Pancreas (tissue), 10 donors: ENCODE measurements around the gene ABHD11. TPM values are rescaled to one million over a fixed set of nuclear protein-coding genes. Genes with fewer than 3 reads are reported as not detected.

ENCODE experiments used
- ATAC-seq, 4 donors: fragments of 200-7000 bp; cut with Tn5 transposase; one replicate each; pipeline versions ENCODE4 v1.8.0 to v1.9.1; 2020; ENCODE audit warnings: mild to moderate bottlenecking in 4 of 4, moderate library complexity in 4 of 4
- DNase-seq, 6 donors: peaks; one replicate each; pipeline ENCODE4 v3.0.0-alpha.2; 2020
- FAIRE-seq: peaks from 2 replicates; lab custom pipeline; 2012; peaks lifted over from hg19 to GRCh38; lab: Jason Lieb, UNC
- H3K27ac ChIP-seq, 4 donors: fragments of 200-600 bp; sonication (generic); 1 replicate in 3 of 4; 2 replicates in 1 of 4; pipeline versions ENCODE4 v1.5.0 to v1.8.0; 2020
- H3K27me3 ChIP-seq, 4 donors: fragments of 200-600 bp; one replicate each; pipeline ENCODE4 v1.8.0; 2021
- H3K36me3 ChIP-seq, 3 donors: fragments of 200-600 bp; sonication (generic) in 1 of 3; one replicate each; pipeline versions ENCODE4 v1.5.0 to v1.8.0; 2020 to 2021
- H3K4me1 ChIP-seq, 3 donors: fragments of 200-600 bp; one replicate each; pipeline ENCODE4 v1.8.0; 2021
- H3K4me3 ChIP-seq, 4 donors: fragments of 200-600 bp; sonication (generic) in 2 of 4; one replicate each; pipeline versions ENCODE4 v1.5.0 to v1.8.0; 2020 to 2021
- H3K9me3 ChIP-seq, 4 donors: fragments of 200-600 bp; one replicate each; pipeline ENCODE4 v1.8.0; 2021
- WGBS, 2 donors: extraction: QIAGEN DNeasy Blood & Tissue Kit; methylation state at CpG; one replicate each; pipeline ENCODE4 v1.1.7; 2013; 5-methylcytosine and 5-hydroxymethylcytosine counted together
- intact Hi-C, 3 donors: fragments of 100-400 bp; cut with DNase I; formaldehyde crosslinking; loops; one replicate each; pipeline versions ENCODE4 v1.11.1 to v1.14.2; 2022
- polyA plus RNA-seq, 2 donors: library from polyadenylated mRNA; stranded (reverse); fragments of 200-250 nt; gene quantifications; one replicate each; pipeline ENCODE4 v1.2.3, GENCODE V29; 2013
- total RNA-seq, 6 donors: library from RNA; stranded (reverse); fragmentation: NEBNext Ultra II Directional in 4 of 6; extraction: Animal tissue kit (Norgen Biotek cat#: 25700) in 4 of 6; gene quantifications; one replicate each; pipeline versions ENCODE4 v1.2.1 to v1.2.4, GENCODE V29; 2021 to 2023
- TF ChIP-seq, protein P1 (sequence below), 4 donors: fragments of 200-600 bp; sonication (generic) in 3 of 4; IDR thresholded peaks; one replicate each; pipeline versions ENCODE4 v1.5.0 to v1.8.0; 2021; ENCODE audit warnings: antibody characterized with exemption in 4 of 4
- donor health status: healthy with polysubstance abuse.
- donor health status: DM: no; HTN: no; CAD: no; lungs with moderate emphysema.
- donor health status: DM: no; HTN: no; CAD: no.
- donor health status: control.
- donor health status: control.
- donor health status: Bipolar disorder and iron deficiency.
- donor health status: DM: yes; HTN: yes; CAD: no.
- donor health status: DM: no; HTN: no; CAD: no.
- donor health status: DM: no; HTN: no; CAD: no.
- donor health status: DM: yes; HTN: yes; CAD: no.

The ABHD11 gene
- total and polyA plus RNA-seq, 8 donors: 16.0 to 95.2 (median 24.3) TPM

DNA sequence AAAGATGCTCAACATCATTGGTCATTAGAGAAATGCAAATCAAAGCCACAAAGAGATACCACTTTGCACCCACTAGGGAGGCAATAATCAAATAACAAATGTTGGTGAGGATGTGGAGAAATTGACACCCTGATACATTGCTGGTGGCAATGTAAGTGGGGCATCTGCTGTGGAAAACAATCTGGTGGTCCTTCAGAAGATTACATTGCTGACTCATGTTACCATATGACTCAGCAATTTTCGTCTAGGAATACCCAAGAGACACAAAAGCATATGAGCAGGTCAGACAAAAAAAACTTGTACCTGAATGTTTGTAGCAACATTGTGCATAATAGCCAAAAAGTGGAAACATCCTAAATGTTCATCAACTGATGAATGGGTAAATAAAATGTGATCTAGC lies 36.3 kb upstream of the ABHD11 start:
- intact Hi-C loops: no loop called here
- ATAC-seq (no peak), DNase-seq (no peak), FAIRE-seq (no peak)
- peaks cover 0 to 4% (median 0%) of the 10 kb centered on the region in 3 donors for H3K4me1 ChIP-seq
- H3K36me3 ChIP-seq: no peaks in the 10 kb centered on the region
- TF ChIP-seq, protein P1, sequence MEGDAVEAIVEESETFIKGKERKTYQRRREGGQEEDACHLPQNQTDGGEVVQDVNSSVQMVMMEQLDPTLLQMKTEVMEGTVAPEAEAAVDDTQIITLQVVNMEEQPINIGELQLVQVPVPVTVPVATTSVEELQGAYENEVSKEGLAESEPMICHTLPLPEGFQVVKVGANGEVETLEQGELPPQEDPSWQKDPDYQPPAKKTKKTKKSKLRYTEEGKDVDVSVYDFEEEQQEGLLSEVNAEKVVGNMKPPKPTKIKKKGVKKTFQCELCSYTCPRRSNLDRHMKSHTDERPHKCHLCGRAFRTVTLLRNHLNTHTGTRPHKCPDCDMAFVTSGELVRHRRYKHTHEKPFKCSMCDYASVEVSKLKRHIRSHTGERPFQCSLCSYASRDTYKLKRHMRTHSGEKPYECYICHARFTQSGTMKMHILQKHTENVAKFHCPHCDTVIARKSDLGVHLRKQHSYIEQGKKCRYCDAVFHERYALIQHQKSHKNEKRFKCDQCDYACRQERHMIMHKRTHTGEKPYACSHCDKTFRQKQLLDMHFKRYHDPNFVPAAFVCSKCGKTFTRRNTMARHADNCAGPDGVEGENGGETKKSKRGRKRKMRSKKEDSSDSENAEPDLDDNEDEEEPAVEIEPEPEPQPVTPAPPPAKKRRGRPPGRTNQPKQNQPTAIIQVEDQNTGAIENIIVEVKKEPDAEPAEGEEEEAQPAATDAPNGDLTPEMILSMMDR (IDR thresholded peaks at IDR 0.05): no peak
- 45 to 52% methylated on average over 1 of the region's 1 CpG for WGBS, 2 donors
- H3K27ac ChIP-seq: no peak overlapping the region
- H3K27me3 ChIP-seq: no peaks in the 10 kb centered on the region
- no peak overlapping the region for H3K4me3 ChIP-seq
- no peaks in the 10 kb centered on the region for H3K9me3 ChIP-seq

DNA sequence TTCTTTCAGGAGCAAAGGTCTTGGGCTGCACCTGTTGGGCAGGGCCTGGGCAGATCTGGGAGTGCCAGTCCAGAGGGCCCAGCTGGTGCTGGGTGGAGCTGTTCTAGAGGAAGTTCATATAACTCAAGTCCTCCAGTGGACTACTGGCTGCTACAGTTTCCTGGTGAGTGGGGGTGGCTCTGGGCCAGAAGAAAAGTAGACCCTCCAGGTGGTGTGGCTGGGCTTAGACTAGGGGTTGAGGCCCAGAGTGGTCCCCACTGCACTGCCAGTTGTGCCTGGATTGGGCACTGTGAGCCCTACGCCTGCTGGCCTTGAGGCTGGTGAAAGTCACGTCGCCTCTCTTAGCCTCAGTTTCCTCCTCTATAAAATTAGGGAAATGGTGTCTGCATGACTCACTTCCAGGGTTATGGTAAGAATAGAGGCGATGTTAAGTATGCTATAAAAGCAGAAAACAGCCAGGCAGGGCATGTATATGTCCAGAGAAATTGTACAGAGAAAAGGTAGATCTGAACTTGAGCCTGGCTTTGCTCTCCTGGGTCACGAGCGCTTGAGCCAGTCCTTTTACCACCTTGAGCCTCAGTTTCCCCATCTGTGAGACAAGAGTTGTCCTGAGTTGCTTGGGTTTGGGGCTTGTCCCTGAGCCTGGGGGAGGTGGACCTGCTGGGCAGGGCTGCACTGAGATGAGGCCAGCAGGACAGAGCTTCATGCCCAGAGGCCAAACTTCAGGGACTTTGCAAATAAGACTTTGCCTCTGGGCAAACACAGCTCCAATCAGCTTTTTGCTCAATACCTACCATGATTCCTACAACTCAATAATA lies 35.3 kb upstream of the ABHD11 start:
- Histone ChIP-seq H3K27me3 (no peaks in the 10 kb centered on the region), H3K36me3 (no peaks in the 10 kb centered on the region), H3K27ac (no peak overlapping the region), H3K4me3 (no peak overlapping the region), H3K4me1 (peaks cover 0 to 4% (median 1%) of the 10 kb centered on the region in 3 donors), H3K9me3 (no peaks in the 10 kb centered on the region)
- TF ChIP-seq, protein P1 (IDR thresholded peaks at IDR 0.05): no peak
- 87 to 91% methylated on average over 6 of the region's 6 CpGs for WGBS, 2 donors
- peak in 1 of 6 donors; percentile 48 for DNase-seq
- ATAC-seq: no peak
- no peak for FAIRE-seq
- intact Hi-C loops: no loop called here

DNA sequence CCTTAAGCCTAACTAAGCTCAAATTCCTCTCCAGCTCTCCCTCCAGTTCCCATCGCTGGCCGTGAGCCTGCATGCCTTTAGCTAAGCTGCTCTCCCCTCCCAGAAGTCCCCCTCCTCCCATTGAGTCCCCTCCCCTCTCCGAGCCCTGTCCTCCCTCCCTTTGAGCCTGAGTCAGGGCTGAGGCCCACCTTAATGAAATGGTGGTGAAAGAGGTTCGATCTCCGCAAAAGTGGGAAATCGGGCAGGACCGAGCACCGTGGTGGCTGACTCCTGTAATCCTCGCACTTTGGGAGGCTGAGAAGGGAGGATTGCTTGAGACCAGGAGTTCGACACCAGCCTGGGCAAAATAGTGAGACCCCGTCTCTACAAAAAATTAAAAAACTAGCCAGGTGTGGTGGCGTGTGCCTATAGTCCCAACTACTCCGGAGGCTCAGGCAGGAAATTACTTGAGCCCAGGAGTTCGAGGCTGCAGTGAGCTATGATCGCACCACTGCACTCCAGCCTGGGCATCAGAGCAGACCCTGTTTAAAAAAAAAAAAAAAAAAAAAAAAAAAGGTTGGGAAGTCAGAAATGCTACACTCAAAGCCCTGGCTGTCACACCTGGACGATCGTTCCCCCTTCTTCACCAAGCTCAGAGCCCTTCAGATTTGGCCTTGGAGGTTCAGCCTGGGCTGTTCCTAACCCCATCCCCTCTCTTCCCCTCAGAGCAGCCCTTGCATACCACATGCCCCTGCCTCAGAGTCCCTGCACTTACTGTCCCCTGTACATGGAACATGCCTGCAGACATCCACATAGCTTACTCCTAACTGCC lies 32.5 kb upstream of the ABHD11 start:
- WGBS, 2 donors: 69% methylated on average over 17 of the region's 17 CpGs
- H3K4me1 ChIP-seq: peaks cover 0 to 6% (median 4%) of the 10 kb centered on the region in 3 donors
- peak overlapping the region; percentile 92 to 96 (median 94) for H3K27ac ChIP-seq
- H3K27me3 ChIP-seq: no peaks in the 10 kb centered on the region
- peak in 1 of 6 donors; percentile 31 for DNase-seq
- H3K36me3 ChIP-seq: no peaks in the 10 kb centered on the region
- FAIRE-seq: no peak
- H3K9me3 ChIP-seq: no peaks in the 10 kb centered on the region
- intact Hi-C loops: no loop called here
- TF ChIP-seq, protein P1 (IDR thresholded peaks at IDR 0.05): no peak
- H3K4me3 ChIP-seq: peak overlapping the region; percentile 37 to 71 (median 58)
- ATAC-seq: no peak

DNA sequence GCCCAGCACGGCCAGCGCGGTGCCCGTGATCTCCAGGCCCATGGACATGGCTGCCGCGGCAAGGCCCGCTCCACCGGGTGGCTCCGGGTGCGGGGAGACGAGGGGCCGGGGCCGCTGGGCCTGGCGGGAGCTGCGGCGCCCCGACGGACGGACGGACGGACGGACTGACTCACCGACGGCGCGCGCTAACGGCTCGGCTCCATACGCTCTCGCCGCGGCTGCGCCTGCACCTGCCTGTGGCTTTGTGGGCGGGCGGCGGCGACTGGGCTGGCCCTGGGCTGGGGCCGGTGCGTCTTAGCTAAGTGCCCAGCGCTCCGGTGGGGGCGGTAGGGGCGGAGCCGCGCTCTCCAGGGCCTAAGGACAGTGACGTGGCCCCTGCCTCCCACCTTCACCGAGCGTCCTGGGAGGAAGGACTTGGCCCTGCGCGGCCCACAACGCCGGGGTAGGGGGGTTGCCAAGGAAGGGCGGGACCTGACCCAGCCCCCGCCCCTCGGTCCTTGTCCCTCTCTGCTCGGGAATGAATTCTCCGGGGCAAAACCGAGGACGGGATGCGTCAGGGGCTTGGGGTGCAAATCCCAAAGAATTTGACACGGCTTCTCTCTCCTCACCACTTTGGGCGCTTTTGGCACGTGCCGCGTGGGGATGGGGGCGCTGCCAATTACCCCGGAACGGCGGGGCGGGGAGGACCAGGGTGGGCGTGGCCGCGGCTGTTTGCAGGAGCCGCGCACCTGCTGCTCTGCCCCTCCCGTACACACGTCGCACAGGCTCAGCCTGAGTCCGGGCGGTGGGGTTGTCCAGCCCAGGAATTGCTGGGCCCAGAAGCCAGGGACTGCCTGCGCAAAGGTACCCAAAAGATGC lies 31.6 kb upstream of the ABHD11 start, which contains the start of gene CLDN3:
Gene CLDN3 (minus strand): TSS at position 269 of the 858 bp plus-strand sequence. CDS start 221 bp downstream, at position 48.
- TF ChIP-seq, protein P1 (IDR thresholded peaks at IDR 0.05): no peak
- peak within 1 kb of the TSS; percentile 37 to 71 (median 58) for H3K4me3 ChIP-seq
- FAIRE-seq (no peak), ATAC-seq (peak; percentile 91 to 97 (median 92)), DNase-seq (peak; percentile 94 to 99 (median 98))
- no peaks in the 10 kb centered on the region for H3K36me3 ChIP-seq
- H3K4me1 ChIP-seq: peaks cover 0 to 6% (median 4%) of the 10 kb centered on the region in 3 donors
- no peaks in the 10 kb centered on the region for H3K27me3 ChIP-seq
- no peaks in the 10 kb centered on the region for H3K9me3 ChIP-seq
- peak within 1 kb of the TSS; percentile 92 to 96 (median 94) for H3K27ac ChIP-seq
- intact Hi-C loops: no loop called here
- 0 to 1% methylated on average over 58 to 82 of the region's 82 CpGs for WGBS, 2 donors
